Liver (tissue), 9 donors: ENCODE results near the gene ASB12. TPM values are rescaled to one million over a fixed set of nuclear protein-coding genes. Genes with fewer than 3 reads are reported as not detected.

Source experiments
- DNase-seq: peaks from one replicate; pipeline ENCODE4 v3.0.0-alpha.2; 2017; ENCODE audit warnings: low spot score
- H3K27ac ChIP-seq, 2 donors: one replicate each; pipeline ENCODE4 v1.7.0; 2013; ENCODE audit warnings: inconsistent platforms in 2 of 2, low read length in 2 of 2, control low read depth in 1 of 2, low read depth in 1 of 2, mild to moderate bottlenecking in 1 of 2
- H3K27me3 ChIP-seq, 4 donors: one replicate each; pipeline versions ENCODE4 v1.6.1 to v1.7.0; 2013; ENCODE audit warnings: low read length in 3 of 4, inconsistent platforms in 1 of 4, mild to moderate bottlenecking in 1 of 4, moderate library complexity in 1 of 4; ENCODE audit not compliant: control insufficient read depth in 4 of 4, insufficient read depth in 4 of 4
- H3K36me3 ChIP-seq, 4 donors: one replicate each; pipeline versions ENCODE4 v1.6.1 to v1.7.0; 2013; ENCODE audit warnings: low read length in 3 of 4, mild to moderate bottlenecking in 3 of 4, low read depth in 1 of 4, moderate library complexity in 1 of 4; ENCODE audit not compliant: control insufficient read depth in 4 of 4, insufficient read depth in 3 of 4
- H3K4me1 ChIP-seq, 4 donors: one replicate each; pipeline versions ENCODE4 v1.6.1 to v1.7.0; 2013; ENCODE audit warnings: low read length in 3 of 4, mild to moderate bottlenecking in 3 of 4, moderate library complexity in 1 of 4; ENCODE audit not compliant: control insufficient read depth in 4 of 4, insufficient read depth in 4 of 4
- H3K4me3 ChIP-seq, 3 donors: one replicate each; pipeline versions ENCODE4 v1.6.1 to v1.7.0; 2013; ENCODE audit warnings: low read length in 3 of 3, control low read depth in 1 of 3, low read depth in 1 of 3, mild to moderate bottlenecking in 1 of 3
- H3K9ac ChIP-seq, 2 donors: one replicate each; pipeline ENCODE4 v1.7.0; 2013; ENCODE audit warnings: low read length in 2 of 2, mild to moderate bottlenecking in 2 of 2, moderate library complexity in 2 of 2, control low read depth in 1 of 2, low read depth in 1 of 2
- H3K9me3 ChIP-seq, 4 donors: one replicate each; pipeline versions ENCODE4 v1.6.1 to v1.7.0; 2013; ENCODE audit warnings: low read length in 3 of 4; ENCODE audit not compliant: control insufficient read depth in 4 of 4
- EGR1 ChIP-seq, 2 donors: IDR thresholded peaks; 2 replicates each; pipeline ENCODE4 v1.6.1; 2016 to 2018; ENCODE audit warnings: antibody characterized with exemption in 2 of 2, low read depth in 2 of 2
- FOXA2 ChIP-seq: IDR thresholded peaks from 2 replicates; pipeline ENCODE4 v1.6.1; 2016; ENCODE audit warnings: antibody characterized with exemption
- GABPA ChIP-seq, 2 donors: IDR thresholded peaks in 1 of 2; conservative IDR thresholded peaks in 1 of 2; 2 replicates each; pipeline ENCODE4 v1.6.1; 2016; ENCODE audit warnings: antibody characterized with exemption in 2 of 2, mild to moderate bottlenecking in 1 of 2, moderate library complexity in 1 of 2
- HNF4A ChIP-seq, 2 donors: conservative IDR thresholded peaks; 2 replicates each; pipeline ENCODE4 v1.6.1; 2016; ENCODE audit warnings: antibody characterized with exemption in 2 of 2, mild to moderate bottlenecking in 2 of 2
- HNF4G ChIP-seq: IDR thresholded peaks from 2 replicates; pipeline ENCODE4 v1.6.1; 2016; ENCODE audit warnings: antibody characterized with exemption
- JUND ChIP-seq, 2 donors: IDR thresholded peaks; 2 replicates each; pipeline ENCODE4 v1.6.1; 2016; ENCODE audit warnings: antibody characterized with exemption in 2 of 2
- NR2F2 ChIP-seq: IDR thresholded peaks from 2 replicates; pipeline ENCODE4 v1.6.1; 2016; ENCODE audit warnings: antibody characterized with exemption
- RAD21 ChIP-seq, 2 donors: IDR thresholded peaks; 2 replicates each; pipeline ENCODE4 v1.6.1; 2016; ENCODE audit warnings: antibody characterized with exemption in 2 of 2, mild to moderate bottlenecking in 2 of 2
- SP1 ChIP-seq: IDR thresholded peaks from 2 replicates; pipeline ENCODE4 v1.6.1; 2018; ENCODE audit warnings: antibody characterized with exemption, mild to moderate bottlenecking
- TAF1 ChIP-seq: conservative IDR thresholded peaks from 2 replicates; pipeline ENCODE4 v1.6.1; 2016; ENCODE audit warnings: antibody characterized with exemption, mild to moderate bottlenecking
- YY1 ChIP-seq: IDR thresholded peaks from 2 replicates; pipeline ENCODE4 v1.6.1; 2016; ENCODE audit warnings: antibody characterized with exemption, mild to moderate bottlenecking
- WGBS: extraction: QIAGEN DNeasy Blood & Tissue Kit; methylation state at CpG from one replicate; pipeline ENCODE4 v1.1.7; 2013; 5-methylcytosine and 5-hydroxymethylcytosine counted together
- polyA plus RNA-seq, 2 donors: library from polyadenylated mRNA; stranded (reverse) in 1 of 2; unstranded in 1 of 2; fragments of 200-250 nt in 1 of 2; fragments of >200 nt in 1 of 2; fragmentation: Nextera tagmentation in 1 of 2; extraction: Ambion mirVana in 1 of 2; gene quantifications; one replicate each; pipeline versions ENCODE4 v1.2.1 to v1.2.3, GENCODE V29; 2013 to 2015
- total RNA-seq, 2 donors: library from RNA; depleted of rRNA; stranded (reverse); fragments of >200 nt; gene quantifications; one replicate each; pipeline ENCODE4 v1.2.3, GENCODE V29; 2014
- TF ChIP-seq, protein P1 (sequence below): fragments of 150-350 bp; IDR thresholded peaks from 2 replicates; pipeline ENCODE4 v1.5.1; 2017; ENCODE audit warnings: improper control_type of control experiment, low read depth, low read length; ENCODE audit not compliant: missing input control
- TF ChIP-seq, protein P2 (sequence below): IDR thresholded peaks from 2 replicates; pipeline ENCODE4 v1.6.1; 2016; ENCODE audit warnings: antibody characterized with exemption, mild to moderate bottlenecking
- TF ChIP-seq, protein P3 (sequence below): IDR thresholded peaks from 2 replicates; pipeline ENCODE4 v1.6.1; 2016; ENCODE audit warnings: antibody characterized with exemption
- donor health status: healthy.
- donor health status: healthy.
- donor health status: healthy.
- donor health status: healthy.
- donor health status: healthy.

The ASB12 gene
- total and polyA plus RNA-seq, 4 donors, result 0.03 TPM; not detected in 3

DNA sequence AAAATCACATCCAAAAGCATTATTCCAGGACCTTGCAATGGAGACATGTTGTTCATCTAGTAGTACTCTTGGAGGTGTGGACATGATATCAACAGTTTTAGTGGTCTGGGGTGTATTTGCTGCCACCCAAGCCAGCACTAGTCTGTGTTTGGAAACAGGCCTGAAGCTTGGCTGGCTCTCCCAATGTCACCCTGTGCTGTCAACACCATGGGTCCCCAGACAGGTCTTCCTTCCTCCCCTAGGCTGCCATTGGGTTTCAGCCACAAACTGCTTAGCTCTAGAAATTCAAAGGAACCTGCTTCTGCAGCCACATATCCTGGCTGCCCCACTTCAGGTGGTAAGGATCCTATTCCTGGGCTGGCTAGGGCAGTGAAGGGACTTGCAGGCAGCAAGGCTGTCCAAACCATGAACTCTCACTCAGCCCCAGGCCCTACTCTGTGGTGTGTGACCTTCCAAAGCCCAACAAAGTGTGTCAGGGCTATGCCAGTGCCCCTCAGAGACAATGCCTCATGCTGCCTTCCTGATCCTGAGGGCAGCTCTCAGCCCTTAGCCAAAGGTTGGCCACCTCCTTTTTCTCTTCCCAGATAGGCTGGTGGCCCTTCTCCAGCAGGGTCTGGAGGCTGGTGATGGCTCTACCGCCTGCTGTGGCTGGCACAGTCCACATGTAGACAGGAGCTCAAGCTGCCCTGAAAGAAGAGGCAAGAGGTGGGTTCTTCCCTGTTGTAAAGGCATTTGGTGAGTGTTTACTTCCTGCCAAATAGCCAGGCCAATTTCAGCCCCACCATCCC lies 43.2 kb downstream of the ASB12 start:
- Histone ChIP-seq H3K4me1 (no peaks in the 10 kb centered on the region), H3K9ac (no peak overlapping the region), H3K27me3 (no peaks in the 10 kb centered on the region), H3K4me3 (no peak overlapping the region), H3K36me3 (peaks cover 2 to 15% (median 9%) of the 10 kb centered on the region in 4 donors), H3K27ac (no peak overlapping the region), H3K9me3 (no peaks in the 10 kb centered on the region)
- no peak for DNase-seq
- 100% methylated on average over 1 of the region's 1 CpG for WGBS
- TF ChIP-seq JUND (IDR thresholded peaks at IDR 0.05), result no peak
- TF ChIP-seq, protein P1, sequence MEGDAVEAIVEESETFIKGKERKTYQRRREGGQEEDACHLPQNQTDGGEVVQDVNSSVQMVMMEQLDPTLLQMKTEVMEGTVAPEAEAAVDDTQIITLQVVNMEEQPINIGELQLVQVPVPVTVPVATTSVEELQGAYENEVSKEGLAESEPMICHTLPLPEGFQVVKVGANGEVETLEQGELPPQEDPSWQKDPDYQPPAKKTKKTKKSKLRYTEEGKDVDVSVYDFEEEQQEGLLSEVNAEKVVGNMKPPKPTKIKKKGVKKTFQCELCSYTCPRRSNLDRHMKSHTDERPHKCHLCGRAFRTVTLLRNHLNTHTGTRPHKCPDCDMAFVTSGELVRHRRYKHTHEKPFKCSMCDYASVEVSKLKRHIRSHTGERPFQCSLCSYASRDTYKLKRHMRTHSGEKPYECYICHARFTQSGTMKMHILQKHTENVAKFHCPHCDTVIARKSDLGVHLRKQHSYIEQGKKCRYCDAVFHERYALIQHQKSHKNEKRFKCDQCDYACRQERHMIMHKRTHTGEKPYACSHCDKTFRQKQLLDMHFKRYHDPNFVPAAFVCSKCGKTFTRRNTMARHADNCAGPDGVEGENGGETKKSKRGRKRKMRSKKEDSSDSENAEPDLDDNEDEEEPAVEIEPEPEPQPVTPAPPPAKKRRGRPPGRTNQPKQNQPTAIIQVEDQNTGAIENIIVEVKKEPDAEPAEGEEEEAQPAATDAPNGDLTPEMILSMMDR, result no peak
- TF ChIP-seq TAF1, result no peak
- no peak for TF ChIP-seq HNF4A (conservative IDR thresholded peaks at IDR 0.05)
- TF ChIP-seq, protein P2, sequence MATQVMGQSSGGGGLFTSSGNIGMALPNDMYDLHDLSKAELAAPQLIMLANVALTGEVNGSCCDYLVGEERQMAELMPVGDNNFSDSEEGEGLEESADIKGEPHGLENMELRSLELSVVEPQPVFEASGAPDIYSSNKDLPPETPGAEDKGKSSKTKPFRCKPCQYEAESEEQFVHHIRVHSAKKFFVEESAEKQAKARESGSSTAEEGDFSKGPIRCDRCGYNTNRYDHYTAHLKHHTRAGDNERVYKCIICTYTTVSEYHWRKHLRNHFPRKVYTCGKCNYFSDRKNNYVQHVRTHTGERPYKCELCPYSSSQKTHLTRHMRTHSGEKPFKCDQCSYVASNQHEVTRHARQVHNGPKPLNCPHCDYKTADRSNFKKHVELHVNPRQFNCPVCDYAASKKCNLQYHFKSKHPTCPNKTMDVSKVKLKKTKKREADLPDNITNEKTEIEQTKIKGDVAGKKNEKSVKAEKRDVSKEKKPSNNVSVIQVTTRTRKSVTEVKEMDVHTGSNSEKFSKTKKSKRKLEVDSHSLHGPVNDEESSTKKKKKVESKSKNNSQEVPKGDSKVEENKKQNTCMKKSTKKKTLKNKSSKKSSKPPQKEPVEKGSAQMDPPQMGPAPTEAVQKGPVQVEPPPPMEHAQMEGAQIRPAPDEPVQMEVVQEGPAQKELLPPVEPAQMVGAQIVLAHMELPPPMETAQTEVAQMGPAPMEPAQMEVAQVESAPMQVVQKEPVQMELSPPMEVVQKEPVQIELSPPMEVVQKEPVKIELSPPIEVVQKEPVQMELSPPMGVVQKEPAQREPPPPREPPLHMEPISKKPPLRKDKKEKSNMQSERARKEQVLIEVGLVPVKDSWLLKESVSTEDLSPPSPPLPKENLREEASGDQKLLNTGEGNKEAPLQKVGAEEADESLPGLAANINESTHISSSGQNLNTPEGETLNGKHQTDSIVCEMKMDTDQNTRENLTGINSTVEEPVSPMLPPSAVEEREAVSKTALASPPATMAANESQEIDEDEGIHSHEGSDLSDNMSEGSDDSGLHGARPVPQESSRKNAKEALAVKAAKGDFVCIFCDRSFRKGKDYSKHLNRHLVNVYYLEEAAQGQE, result no peak
- TF ChIP-seq SP1, result no peak
- no peak for TF ChIP-seq HNF4G

DNA sequence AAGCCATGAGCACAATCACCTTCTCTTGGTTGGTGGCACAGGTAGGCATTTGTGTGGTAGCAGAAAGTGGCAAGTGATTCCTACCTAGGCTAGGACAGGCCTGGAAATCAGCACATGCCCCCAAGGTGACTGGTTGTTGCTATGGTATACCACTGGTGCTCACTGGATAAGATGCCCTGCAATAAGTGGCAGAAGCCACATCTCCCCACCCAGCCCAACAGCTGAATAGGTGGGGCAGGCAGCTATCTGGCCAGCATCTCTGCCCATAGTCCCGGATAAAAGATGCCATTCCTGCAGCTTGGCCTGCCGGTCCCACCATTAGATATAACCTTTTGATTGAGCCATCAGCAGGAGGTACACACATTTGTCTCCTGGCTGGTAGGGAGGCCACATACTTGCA lies 46.0 kb downstream of the ASB12 start:
- 92% methylated on average over 2 of the region's 2 CpGs for WGBS
- TF ChIP-seq YY1 (no peak), HNF4G (no peak), SP1 (no peak), EGR1 (IDR thresholded peaks at IDR 0.05; ENCODE audit: low read depth in 2 of 2) (no peak), FOXA2 (no peak)
- TF ChIP-seq, protein P3, sequence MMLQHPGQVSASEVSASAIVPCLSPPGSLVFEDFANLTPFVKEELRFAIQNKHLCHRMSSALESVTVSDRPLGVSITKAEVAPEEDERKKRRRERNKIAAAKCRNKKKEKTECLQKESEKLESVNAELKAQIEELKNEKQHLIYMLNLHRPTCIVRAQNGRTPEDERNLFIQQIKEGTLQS, result no peak
- no peak for DNase-seq
- H3K36me3 ChIP-seq, result peaks cover 0 to 2% (median under 1%) of the 10 kb centered on the region in 4 donors
- H3K27ac ChIP-seq, result no peak overlapping the region
- no peaks in the 10 kb centered on the region for H3K4me1 ChIP-seq
- H3K9ac ChIP-seq, result no peak overlapping the region
- no peaks in the 10 kb centered on the region for H3K27me3 ChIP-seq
- no peak overlapping the region for H3K4me3 ChIP-seq
- H3K9me3 ChIP-seq, result no peaks in the 10 kb centered on the region

DNA sequence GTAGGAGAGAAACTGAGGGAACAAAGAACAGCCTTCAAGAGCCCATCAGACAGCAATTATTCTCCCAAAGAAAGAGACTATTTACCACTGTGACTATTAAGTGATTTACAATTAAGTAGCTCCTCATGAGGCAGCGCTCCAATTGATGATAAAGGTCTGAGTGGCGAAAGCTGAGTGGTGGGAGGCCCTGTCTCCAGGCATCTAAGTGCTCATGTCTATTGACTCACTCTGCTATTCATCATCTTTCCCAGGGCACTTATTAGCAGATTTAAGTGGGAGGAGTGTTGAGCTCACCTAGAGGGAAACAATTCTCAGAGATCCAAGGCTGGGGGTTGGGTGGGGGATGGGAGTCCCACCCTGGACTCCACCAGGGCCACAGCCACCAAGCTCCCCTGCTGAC lies 48.2 kb downstream of the ASB12 start:
- Histone ChIP-seq H3K36me3 (peaks cover 0 to under 1% (median 0%) of the 10 kb centered on the region in 4 donors), H3K9me3 (no peaks in the 10 kb centered on the region), H3K27ac (no peak overlapping the region), H3K27me3 (no peaks in the 10 kb centered on the region), H3K4me1 (no peaks in the 10 kb centered on the region), H3K4me3 (no peak overlapping the region), H3K9ac (no peak overlapping the region)
- DNase-seq, result no peak
- 95% methylated on average over 2 of the region's 2 CpGs for WGBS
- TF ChIP-seq, protein P2, result no peak
- TF ChIP-seq GABPA (IDR thresholded peaks at IDR 0.05 in 1 of 2, conservative IDR thresholded peaks at IDR 0.05 in 1 of 2), result no peak
- TF ChIP-seq, protein P1, result no peak
- TF ChIP-seq HNF4G, result no peak
- no peak for TF ChIP-seq TAF1
- TF ChIP-seq YY1, result no peak
- TF ChIP-seq RAD21 (IDR thresholded peaks at IDR 0.05), result no peak
- TF ChIP-seq, protein P3, result no peak
- TF ChIP-seq NR2F2, result no peak
